Liver (tissue), 9 donors: Measurements from ENCODE around the gene CHST5. TPM values are rescaled to one million over a fixed set of nuclear protein-coding genes. Genes with fewer than 3 reads are reported as not detected.
"Not testable (repeated sequence)": the region's sequence is repeated elsewhere in the genome, so short reads cannot be mapped to it uniquely, and the experiment has no call there.

Source experiments
- DNase-seq: peaks from one replicate; pipeline ENCODE4 v3.0.0-alpha.2; 2017; ENCODE audit warnings: low spot score
- H3K27ac ChIP-seq, 2 donors: one replicate each; pipeline ENCODE4 v1.7.0; 2013; ENCODE audit warnings: inconsistent platforms in 2 of 2, low read length in 2 of 2, control low read depth in 1 of 2, low read depth in 1 of 2, mild to moderate bottlenecking in 1 of 2
- H3K27me3 ChIP-seq, 4 donors: one replicate each; pipeline versions ENCODE4 v1.6.1 to v1.7.0; 2013; ENCODE audit warnings: low read length in 3 of 4, inconsistent platforms in 1 of 4, mild to moderate bottlenecking in 1 of 4, moderate library complexity in 1 of 4; ENCODE audit not compliant: control insufficient read depth in 4 of 4, insufficient read depth in 4 of 4
- H3K36me3 ChIP-seq, 4 donors: one replicate each; pipeline versions ENCODE4 v1.6.1 to v1.7.0; 2013; ENCODE audit warnings: low read length in 3 of 4, mild to moderate bottlenecking in 3 of 4, low read depth in 1 of 4, moderate library complexity in 1 of 4; ENCODE audit not compliant: control insufficient read depth in 4 of 4, insufficient read depth in 3 of 4
- H3K4me1 ChIP-seq, 4 donors: one replicate each; pipeline versions ENCODE4 v1.6.1 to v1.7.0; 2013; ENCODE audit warnings: low read length in 3 of 4, mild to moderate bottlenecking in 3 of 4, moderate library complexity in 1 of 4; ENCODE audit not compliant: control insufficient read depth in 4 of 4, insufficient read depth in 4 of 4
- H3K4me3 ChIP-seq, 3 donors: one replicate each; pipeline versions ENCODE4 v1.6.1 to v1.7.0; 2013; ENCODE audit warnings: low read length in 3 of 3, control low read depth in 1 of 3, low read depth in 1 of 3, mild to moderate bottlenecking in 1 of 3
- H3K9ac ChIP-seq, 2 donors: one replicate each; pipeline ENCODE4 v1.7.0; 2013; ENCODE audit warnings: low read length in 2 of 2, mild to moderate bottlenecking in 2 of 2, moderate library complexity in 2 of 2, control low read depth in 1 of 2, low read depth in 1 of 2
- H3K9me3 ChIP-seq, 4 donors: one replicate each; pipeline versions ENCODE4 v1.6.1 to v1.7.0; 2013; ENCODE audit warnings: low read length in 3 of 4; ENCODE audit not compliant: control insufficient read depth in 4 of 4
- ATF3 ChIP-seq: IDR thresholded peaks from 2 replicates; pipeline ENCODE4 v1.6.1; 2016; ENCODE audit warnings: antibody characterized with exemption
- CTCF ChIP-seq: fragments of 150-350 bp; IDR thresholded peaks from 2 replicates; pipeline ENCODE4 v1.5.1; 2017; ENCODE audit warnings: improper control_type of control experiment, low read depth, low read length; ENCODE audit not compliant: missing input control
- EGR1 ChIP-seq, 2 donors: IDR thresholded peaks; 2 replicates each; pipeline ENCODE4 v1.6.1; 2016 to 2018; ENCODE audit warnings: antibody characterized with exemption in 2 of 2, low read depth in 2 of 2
- FOXA1 ChIP-seq: IDR thresholded peaks from 2 replicates; pipeline ENCODE4 v1.6.1; 2016; ENCODE audit warnings: antibody characterized with exemption
- FOXA2 ChIP-seq: IDR thresholded peaks from 2 replicates; pipeline ENCODE4 v1.6.1; 2016; ENCODE audit warnings: antibody characterized with exemption
- HNF4A ChIP-seq, 2 donors: conservative IDR thresholded peaks; 2 replicates each; pipeline ENCODE4 v1.6.1; 2016; ENCODE audit warnings: antibody characterized with exemption in 2 of 2, mild to moderate bottlenecking in 2 of 2
- HNF4G ChIP-seq: IDR thresholded peaks from 2 replicates; pipeline ENCODE4 v1.6.1; 2016; ENCODE audit warnings: antibody characterized with exemption
- JUND ChIP-seq, 2 donors: IDR thresholded peaks; 2 replicates each; pipeline ENCODE4 v1.6.1; 2016; ENCODE audit warnings: antibody characterized with exemption in 2 of 2
- MAX ChIP-seq: IDR thresholded peaks from 2 replicates; pipeline ENCODE4 v1.6.1; 2016; ENCODE audit warnings: antibody characterized with exemption
- NR2F2 ChIP-seq: IDR thresholded peaks from 2 replicates; pipeline ENCODE4 v1.6.1; 2016; ENCODE audit warnings: antibody characterized with exemption
- RAD21 ChIP-seq, 2 donors: IDR thresholded peaks; 2 replicates each; pipeline ENCODE4 v1.6.1; 2016; ENCODE audit warnings: antibody characterized with exemption in 2 of 2, mild to moderate bottlenecking in 2 of 2
- RXRA ChIP-seq, 2 donors: IDR thresholded peaks; 2 replicates each; pipeline ENCODE4 v1.6.1; 2017 to 2018; ENCODE audit warnings: antibody characterized with exemption in 2 of 2, mild to moderate bottlenecking in 1 of 2
- SP1 ChIP-seq: IDR thresholded peaks from 2 replicates; pipeline ENCODE4 v1.6.1; 2018; ENCODE audit warnings: antibody characterized with exemption, mild to moderate bottlenecking
- TAF1 ChIP-seq: conservative IDR thresholded peaks from 2 replicates; pipeline ENCODE4 v1.6.1; 2016; ENCODE audit warnings: antibody characterized with exemption, mild to moderate bottlenecking
- YY1 ChIP-seq: IDR thresholded peaks from 2 replicates; pipeline ENCODE4 v1.6.1; 2016; ENCODE audit warnings: antibody characterized with exemption, mild to moderate bottlenecking
- ZBTB33 ChIP-seq: IDR thresholded peaks from 2 replicates; pipeline ENCODE4 v1.6.1; 2016; ENCODE audit warnings: antibody characterized with exemption
- WGBS: extraction: QIAGEN DNeasy Blood & Tissue Kit; methylation state at CpG from one replicate; pipeline ENCODE4 v1.1.7; 2013; 5-methylcytosine and 5-hydroxymethylcytosine counted together
- polyA plus RNA-seq, 2 donors: library from polyadenylated mRNA; stranded (reverse) in 1 of 2; unstranded in 1 of 2; fragments of 200-250 nt in 1 of 2; fragments of >200 nt in 1 of 2; fragmentation: Nextera tagmentation in 1 of 2; extraction: Ambion mirVana in 1 of 2; gene quantifications; one replicate each; pipeline versions ENCODE4 v1.2.1 to v1.2.3, GENCODE V29; 2013 to 2015
- total RNA-seq, 2 donors: library from RNA; depleted of rRNA; stranded (reverse); fragments of >200 nt; gene quantifications; one replicate each; pipeline ENCODE4 v1.2.3, GENCODE V29; 2014
- donor health status: healthy.
- donor health status: healthy.
- donor health status: healthy.
- donor health status: healthy.
- donor health status: healthy.

The CHST5 gene
- total and polyA plus RNA-seq, 4 donors: not detected

- Histone ChIP-seq H3K9ac (no peak overlapping the region), H3K36me3 (no peaks in the 10 kb centered on the region), H3K4me1 (peaks cover 0 to 2% (median 0%) of the 10 kb centered on the region in 4 donors), H3K27ac (no peak overlapping the region), H3K9me3 (no peaks in the 10 kb centered on the region), H3K4me3 (no peak overlapping the region), H3K27me3 (no peaks in the 10 kb centered on the region)
- DNase-seq: no peak
- 59% methylated on average over 5 of the region's 5 CpGs for WGBS
- TF ChIP-seq RXRA (IDR thresholded peaks at IDR 0.05) (no peak), CTCF (no peak), HNF4G (no peak), SP1 (no peak), ATF3 (no peak), YY1 (no peak), FOXA1 (no peak)
Measured at GRCh38 chr16:75541236-75541635, 5.3 kb upstream of the CHST5 start.

- H3K9ac ChIP-seq, DNase-seq, H3K36me3 ChIP-seq, H3K4me1 ChIP-seq, H3K9me3 ChIP-seq, H3K27me3 ChIP-seq, H3K4me3 ChIP-seq, H3K27ac ChIP-seq: not testable (repeated sequence)
- WGBS: 91% methylated on average over 7 of the region's 10 CpGs
Measured at GRCh38 chr16:75538882-75539565, 3.1 kb upstream of the CHST5 start.

- H3K36me3 ChIP-seq: no peaks in the 10 kb centered on the region
- TF ChIP-seq MAX (no peak), TAF1 (no peak), JUND (IDR thresholded peaks at IDR 0.05) (no peak), FOXA1 (no peak), RAD21 (IDR thresholded peaks at IDR 0.05) (no peak), RXRA (IDR thresholded peaks at IDR 0.05) (no peak), EGR1 (IDR thresholded peaks at IDR 0.05; ENCODE audit: low read depth in 2 of 2) (no peak), SP1 (no peak), CTCF (no peak), HNF4A (conservative IDR thresholded peaks at IDR 0.05) (no peak), ZBTB33 (no peak), NR2F2 (no peak), FOXA2 (no peak), YY1 (no peak), HNF4G (no peak)
- no peak for DNase-seq
- no peak overlapping the region for H3K27ac ChIP-seq
- 89% methylated on average over 4 of the region's 4 CpGs for WGBS
- no peaks in the 10 kb centered on the region for H3K9me3 ChIP-seq
- no peak overlapping the region for H3K9ac ChIP-seq
- no peak overlapping the region for H3K4me3 ChIP-seq
- H3K4me1 ChIP-seq: peaks cover 0 to 2% (median 0%) of the 10 kb centered on the region in 4 donors
- no peaks in the 10 kb centered on the region for H3K27me3 ChIP-seq
Measured at GRCh38 chr16:75537776-75538175, 1.9 kb upstream of the CHST5 start.
